Measurements from ENCODE around the gene ANKRD33. TPM values are rescaled to one million over a fixed set of nuclear protein-coding genes. Genes with fewer than 3 reads are reported as not detected.
A peak's percentile ranks its signal among the peaks of the same experiment; 100 is the strongest.

The ANKRD33 gene
- polyA plus RNA-seq, 1 of the 3 experiments (the other 2 are of a cell fraction) = not detected

GRCh38 chr12:51937926-51938325, 50.0 kb downstream of the ANKRD33 start:
- CTCF ChIA-PET = interaction anchor here (0.7 to 2.3 kb wide), 10 partner anchors 15 to 124 kb away, joined by 3 to 6 read pairs (median 4); a partner anchor contains a TSS
- 4% methylated on average over 2 of the region's 2 CpGs for whole genome bisulfite sequencing (ENCODE audit: low lambda C conversion rate)

More at GRCh38 chr12:51937926-51938325, 50.0 kb downstream of the ANKRD33 start:
- no peak overlapping the region for H3K4me3 ChIP-seq (ENCODE audit: low read depth in 2 of 2, low read length in 1 of 2)
- no peaks in the 10 kb centered on the region for H4K20me1 ChIP-seq (ENCODE audit: insufficient read depth)
- TF ChIP-seq PBX3 (IDR thresholded peaks at IDR 0.05) (no peak), EP300 (IDR thresholded peaks at IDR 0.05; ENCODE audit: borderline replicate concordance in 1 of 2, low read depth in 1 of 2, low read length in 1 of 2) (no peak; a peak in 1 of 4 replicates), FOXM1 (IDR thresholded peaks at IDR 0.05; ENCODE audit: low read depth) (no peak), CHD2 (IDR thresholded peaks at IDR 0.05; ENCODE audit: low read length, partially characterized antibody) (no peak), FOSL2 (IDR thresholded peaks at IDR 0.05; ENCODE audit: borderline replicate concordance, low read depth) (no peak), JUND (IDR thresholded peaks at IDR 0.05) (no peak), RCOR1 (IDR thresholded peaks at IDR 0.05; ENCODE audit: low read length) (no peak), TCF12 (IDR thresholded peaks at IDR 0.05) (no peak), IRF3 (IDR thresholded peaks at IDR 0.05; ENCODE audit: low read depth, low read length) (no peak), TEAD4 (IDR thresholded peaks at IDR 0.05; ENCODE audit: borderline replicate concordance, insufficient read depth) (no peak), TAF1 (IDR thresholded peaks at IDR 0.05; ENCODE audit: borderline replicate concordance, low read depth, low read length) (no peak), SIN3A (IDR thresholded peaks at IDR 0.05; ENCODE audit: borderline replicate concordance, low read depth, low read length) (no peak), CTCF (IDR thresholded peaks at IDR 0.05) (no peak), RFX5 (IDR thresholded peaks at IDR 0.05; ENCODE audit: low read length) (no peak), RAD21 (IDR thresholded peaks at IDR 0.05; ENCODE audit: low read length) (no peak; the same call in 1 of the 2 replicates)
- H3K4me1 ChIP-seq (ENCODE audit: control insufficient read depth in 1 of 2, insufficient read depth in 2 of 2, low read depth in 1 of 2, low read length in 1 of 2) = peaks cover 5 to 48% of the 10 kb centered on the region in 2 experiments; a peak in 3 of 4 replicates
- H3F3A ChIP-seq (replicated peaks; ENCODE audit: insufficient read depth) = no peaks in the 10 kb centered on the region
- H3K4me2 ChIP-seq = no peak overlapping the region
- no peaks in the 10 kb centered on the region for H3K79me2 ChIP-seq (ENCODE audit: insufficient read depth)
- H3K36me3 ChIP-seq (replicated peaks in 1 of 2; ENCODE audit: control insufficient read depth in 1 of 2, insufficient read depth in 2 of 2, low read length in 1 of 2) = no peaks in the 10 kb centered on the region
- peak overlapping the region in 1 of 2 experiments; percentile 78; a peak in 2 of 4 replicates for H3K27ac ChIP-seq (ENCODE audit: low read depth in 2 of 2, low read length in 1 of 2)
- no peaks in the 10 kb centered on the region for H3K9me3 ChIP-seq
- no peaks in the 10 kb centered on the region for H3K9me2 ChIP-seq
- peaks cover 5% of the 10 kb centered on the region; the same call in 1 of the 2 replicates for H3K27me3 ChIP-seq (ENCODE audit: insufficient read depth)
- DNase-seq = peak; percentile 75
- POLR2A ChIA-PET = no interaction called here
- H2AFZ ChIP-seq (ENCODE audit: low read depth) = no peak overlapping the region
- H3K9ac ChIP-seq = no peak overlapping the region

Measured in SK-N-SH (cell line).